OCI-LY3 (cell line): ENCODE data around the gene SULT1A4.
"Not testable (repeated sequence)": the region's sequence is repeated elsewhere in the genome, so short reads cannot be mapped to it uniquely, and the experiment has no call there.

Experiments
- H2AFZ ChIP-seq: fragments of 200-600, 300-600 bp; shearing (Covaris generic); 2 replicates; pipeline ENCODE4 v1.6.0; 2014; ENCODE audit warnings: antibody characterized with exemption, low read depth, low read length
- H3K27ac ChIP-seq: fragments of 200-600, 300-600 bp; sonication (generic); 2 replicates; pipeline ENCODE4 v1.5.1; 2014; ENCODE audit warnings: mild to moderate bottlenecking, low read length, moderate library complexity, mixed read lengths
- H3K27me3 ChIP-seq: fragments of 200-600, 300-600 bp; sonication (generic); 2 replicates; pipeline ENCODE4 v1.6.1; 2014; ENCODE audit warnings: low read depth, low read length, mixed read lengths
- H3K36me3 ChIP-seq: fragments of 200-600, 300-600 bp; sonication (generic); replicated peaks from 2 replicates; pipeline ENCODE3; 2014; ENCODE audit warnings: low read depth, low read length, mixed read lengths
- H3K4me1 ChIP-seq: fragments of 300-600, 200-600 bp; sonication (generic); 2 replicates; pipeline ENCODE4 v1.6.1; 2014; ENCODE audit warnings: low read length, mixed read lengths
- H3K4me2 ChIP-seq: fragments of 200-600, 300-600 bp; sonication (generic); 2 replicates; pipeline ENCODE4 v1.6.1; 2014; ENCODE audit warnings: low read length, mixed read lengths
- H3K4me3 ChIP-seq: fragments of 300-600, 200-600 bp; sonication (generic); 2 replicates; pipeline ENCODE4 v1.5.1; 2014; ENCODE audit warnings: antibody characterized with exemption, mild to moderate bottlenecking, low read length, moderate library complexity
- H3K79me2 ChIP-seq: fragments of 300-600, 200-600 bp; shearing (Covaris generic); 2 replicates; pipeline ENCODE4 v1.6.1; 2014; ENCODE audit warnings: mild to moderate bottlenecking, low read length, mixed read lengths
- H3K9ac ChIP-seq: fragments of 300-600, 200-600 bp; shearing (Covaris generic); 2 replicates; pipeline ENCODE4 v1.6.0; 2014; ENCODE audit warnings: mild to moderate bottlenecking, low read length, moderate library complexity
- H3K9me3 ChIP-seq: fragments of 200-600, 300-600 bp; shearing (Covaris generic); 2 replicates; pipeline ENCODE4 v1.6.1; 2014; ENCODE audit warnings: low read length, mixed read lengths; ENCODE audit not compliant: insufficient read depth
- H4K20me1 ChIP-seq: fragments of 200-600, 300-600 bp; sonication (generic); 2 replicates; pipeline ENCODE4 v1.6.1; 2016; ENCODE audit warnings: low read length, mixed read lengths; ENCODE audit not compliant: insufficient read depth

Gene SULT1A4

GRCh38 chr16:29459706-29460646, at the start of gene SULT1A4:
Gene SULT1A4 (plus strand): TSS chr16:29459913. CDS start chr16:29461386, 1,473 bp downstream.
- not testable (repeated sequence) for H3K4me3 ChIP-seq, H3K9me3 ChIP-seq, H3K27me3 ChIP-seq, H2AFZ ChIP-seq, H3K79me2 ChIP-seq, H3K4me1 ChIP-seq, H3K9ac ChIP-seq, H4K20me1 ChIP-seq, H3K36me3 ChIP-seq, H3K27ac ChIP-seq, H3K4me2 ChIP-seq

- H3K4me1 ChIP-seq, H3K79me2 ChIP-seq, H3K4me2 ChIP-seq, H3K9ac ChIP-seq, H4K20me1 ChIP-seq, H3K4me3 ChIP-seq, H3K36me3 ChIP-seq, H3K27me3 ChIP-seq, H3K9me3 ChIP-seq, H2AFZ ChIP-seq, H3K27ac ChIP-seq: not testable (repeated sequence)
These were observed 36.1 kb upstream of the SULT1A4 start for GRCh38 chr16:29423587-29423986.

GRCh38 chr16:29425390-29425789, 34.3 kb upstream of the SULT1A4 start:
- not testable (repeated sequence) for H3K27me3 ChIP-seq, H3K4me2 ChIP-seq, H3K4me1 ChIP-seq, H3K9me3 ChIP-seq, H3K4me3 ChIP-seq, H3K36me3 ChIP-seq, H3K27ac ChIP-seq, H2AFZ ChIP-seq, H3K79me2 ChIP-seq, H3K9ac ChIP-seq, H4K20me1 ChIP-seq

GRCh38 chr16:29453754-29454153, 6.0 kb upstream of the SULT1A4 start:
- H3K4me1 ChIP-seq, H3K27me3 ChIP-seq, H2AFZ ChIP-seq, H3K9me3 ChIP-seq, H3K36me3 ChIP-seq, H3K27ac ChIP-seq, H3K79me2 ChIP-seq, H4K20me1 ChIP-seq, H3K4me2 ChIP-seq, H3K9ac ChIP-seq, H3K4me3 ChIP-seq: not testable (repeated sequence)

- not testable (repeated sequence) for H3K36me3 ChIP-seq, H3K4me1 ChIP-seq, H3K4me2 ChIP-seq, H3K9me3 ChIP-seq, H3K27ac ChIP-seq, H3K4me3 ChIP-seq, H3K9ac ChIP-seq, H3K27me3 ChIP-seq, H4K20me1 ChIP-seq, H3K79me2 ChIP-seq, H2AFZ ChIP-seq
These were observed 5.4 kb upstream of the SULT1A4 start, which contains the start of the genes BOLA2 and SLX1B for GRCh38 chr16:29454269-29454668. Gene BOLA2 (minus strand): TSS chr16:29454351. CDS start chr16:29454253, 98 bp downstream. Gene SLX1B (plus strand): TSS chr16:29454533.

GRCh38 chr16:29454828-29455227, 4.9 kb upstream of the SULT1A4 start:
- H4K20me1 ChIP-seq, H3K4me1 ChIP-seq, H3K36me3 ChIP-seq, H3K9ac ChIP-seq, H2AFZ ChIP-seq, H3K4me3 ChIP-seq, H3K27ac ChIP-seq, H3K27me3 ChIP-seq, H3K79me2 ChIP-seq, H3K9me3 ChIP-seq, H3K4me2 ChIP-seq: not testable (repeated sequence)

GRCh38 chr16:29457660-29458059, 2.1 kb upstream of the SULT1A4 start:
- H3K9ac ChIP-seq, H3K4me2 ChIP-seq, H3K79me2 ChIP-seq, H3K9me3 ChIP-seq, H2AFZ ChIP-seq, H4K20me1 ChIP-seq, H3K27me3 ChIP-seq, H3K36me3 ChIP-seq, H3K4me1 ChIP-seq, H3K4me3 ChIP-seq, H3K27ac ChIP-seq: not testable (repeated sequence)

GRCh38 chr16:29460647-29461030, 926 bp downstream of the SULT1A4 start:
- H2AFZ ChIP-seq, H3K4me1 ChIP-seq, H4K20me1 ChIP-seq, H3K9me3 ChIP-seq, H3K4me2 ChIP-seq, H3K9ac ChIP-seq, H3K27me3 ChIP-seq, H3K27ac ChIP-seq, H3K79me2 ChIP-seq, H3K36me3 ChIP-seq, H3K4me3 ChIP-seq: not testable (repeated sequence)

GRCh38 chr16:29465985-29466824, 6.5 kb downstream of the SULT1A4 start:
- not testable (repeated sequence) for H2AFZ ChIP-seq, H3K4me1 ChIP-seq, H3K27ac ChIP-seq, H3K27me3 ChIP-seq, H3K9me3 ChIP-seq, H3K4me3 ChIP-seq, H4K20me1 ChIP-seq, H3K9ac ChIP-seq, H3K79me2 ChIP-seq, H3K36me3 ChIP-seq, H3K4me2 ChIP-seq
